A549 (cell line): ENCODE data around the gene DPYSL3.

Source experiments
- CHD2 ChIP-seq: fragments of 150-350 bp; IDR thresholded peaks from 2 replicates; pipeline ENCODE4 v1.6.1; 2014; ENCODE audit warnings: low read length; ENCODE audit not compliant: partially characterized antibody
- POLR2A ChIP-seq: IDR thresholded peaks from 2 replicates; pipeline ENCODE4 v1.6.1; 2012; ENCODE audit warnings: mild to moderate bottlenecking, low read length
- POLR2AphosphoS2 ChIP-seq: conservative IDR thresholded peaks from 2 replicates; pipeline ENCODE4 v1.6.1; 2012; ENCODE audit warnings: low read length, improper control_type of control experiment, inconsistent platforms
- RCOR1 ChIP-seq: fragments of 150-350 bp; IDR thresholded peaks from 2 replicates; pipeline ENCODE4 v1.6.1; 2014; ENCODE audit warnings: antibody characterized with exemption, low read length, low read depth
- SMC3 ChIP-seq: fragments of >200 bp; sonication (Bioruptor Twin); formaldehyde crosslinking; IDR thresholded peaks from 3 replicates; pipeline ENCODE4 v1.6.1; 2018; ENCODE audit warnings: inconsistent platforms
- TP53 ChIP-seq: fragments of 250-450 bp; sonication (Bioruptor Pico); IDR thresholded peaks from 2 replicates; pipeline ENCODE4 v1.5.0; 2021; ENCODE audit warnings: mild to moderate bottlenecking, moderate library complexity
- ZFP36 ChIP-seq: fragments of 450-650 bp; IDR thresholded peaks from 2 replicates; pipeline ENCODE4 v1.6.1; 2014; ENCODE audit warnings: borderline replicate concordance; ENCODE audit not compliant: partially characterized antibody
- ZSCAN20 ChIP-seq: fragments of 250-450 bp; sonication (Bioruptor Pico); IDR thresholded peaks from 2 replicates; pipeline ENCODE4 v1.8.0; 2022; ENCODE audit warnings: mild to moderate bottlenecking, moderate library complexity
- TF ChIP-seq, protein P1 (sequence below): fragments of >200 bp; sonication (Bioruptor Twin); formaldehyde crosslinking; IDR thresholded peaks from 3 replicates; pipeline ENCODE4 v1.5.1; 2016
- TF ChIP-seq, protein P2 (sequence below): fragments of 250-450 bp; sonication (Bioruptor Pico); IDR thresholded peaks from 2 replicates; pipeline ENCODE4 v1.5.0; 2021; ENCODE audit warnings: mild to moderate bottlenecking, moderate library complexity, borderline replicate concordance
- TF ChIP-seq, protein P3 (sequence below): fragments of >200 bp; sonication (Bioruptor Twin); formaldehyde crosslinking; IDR thresholded peaks from 2 replicates; pipeline ENCODE4 v1.6.1; 2016

DNA sequence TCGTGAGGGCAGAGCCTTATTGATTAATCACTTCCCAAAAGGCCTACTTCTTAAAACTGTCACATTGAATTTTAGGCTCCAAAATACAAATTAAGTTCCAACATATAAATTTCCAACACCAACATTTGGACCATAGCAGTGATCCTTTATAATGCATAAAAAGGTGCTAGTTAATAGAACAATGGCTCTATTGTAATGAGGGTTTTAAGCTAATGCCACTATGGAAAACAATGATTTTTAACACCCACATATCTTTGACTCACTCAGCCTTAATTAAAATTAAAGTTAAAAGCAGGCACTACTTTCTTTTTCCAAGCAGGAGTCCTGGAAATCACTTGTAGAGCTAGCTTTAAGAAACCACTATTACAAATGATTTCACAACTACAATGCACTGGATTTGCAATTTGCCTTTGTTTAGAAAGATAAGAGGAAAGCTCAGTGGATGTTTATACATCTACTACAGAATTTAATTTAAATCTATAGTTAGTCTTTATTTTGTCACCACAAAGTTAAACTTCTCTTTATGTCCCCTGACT, 41.8 kb downstream of the DPYSL3 start:
- TF ChIP-seq, protein P1, sequence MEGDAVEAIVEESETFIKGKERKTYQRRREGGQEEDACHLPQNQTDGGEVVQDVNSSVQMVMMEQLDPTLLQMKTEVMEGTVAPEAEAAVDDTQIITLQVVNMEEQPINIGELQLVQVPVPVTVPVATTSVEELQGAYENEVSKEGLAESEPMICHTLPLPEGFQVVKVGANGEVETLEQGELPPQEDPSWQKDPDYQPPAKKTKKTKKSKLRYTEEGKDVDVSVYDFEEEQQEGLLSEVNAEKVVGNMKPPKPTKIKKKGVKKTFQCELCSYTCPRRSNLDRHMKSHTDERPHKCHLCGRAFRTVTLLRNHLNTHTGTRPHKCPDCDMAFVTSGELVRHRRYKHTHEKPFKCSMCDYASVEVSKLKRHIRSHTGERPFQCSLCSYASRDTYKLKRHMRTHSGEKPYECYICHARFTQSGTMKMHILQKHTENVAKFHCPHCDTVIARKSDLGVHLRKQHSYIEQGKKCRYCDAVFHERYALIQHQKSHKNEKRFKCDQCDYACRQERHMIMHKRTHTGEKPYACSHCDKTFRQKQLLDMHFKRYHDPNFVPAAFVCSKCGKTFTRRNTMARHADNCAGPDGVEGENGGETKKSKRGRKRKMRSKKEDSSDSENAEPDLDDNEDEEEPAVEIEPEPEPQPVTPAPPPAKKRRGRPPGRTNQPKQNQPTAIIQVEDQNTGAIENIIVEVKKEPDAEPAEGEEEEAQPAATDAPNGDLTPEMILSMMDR, result no peak
- TF ChIP-seq ZFP36 (no peak), RCOR1 (no peak), CHD2 (no peak), TP53 (CRISPR knock-in tag) (no peak), POLR2AphosphoS2 (no peak), POLR2A (no peak), ZSCAN20 (CRISPR knock-in tag) (no peak), SMC3 (no peak)
- TF ChIP-seq, protein P2, sequence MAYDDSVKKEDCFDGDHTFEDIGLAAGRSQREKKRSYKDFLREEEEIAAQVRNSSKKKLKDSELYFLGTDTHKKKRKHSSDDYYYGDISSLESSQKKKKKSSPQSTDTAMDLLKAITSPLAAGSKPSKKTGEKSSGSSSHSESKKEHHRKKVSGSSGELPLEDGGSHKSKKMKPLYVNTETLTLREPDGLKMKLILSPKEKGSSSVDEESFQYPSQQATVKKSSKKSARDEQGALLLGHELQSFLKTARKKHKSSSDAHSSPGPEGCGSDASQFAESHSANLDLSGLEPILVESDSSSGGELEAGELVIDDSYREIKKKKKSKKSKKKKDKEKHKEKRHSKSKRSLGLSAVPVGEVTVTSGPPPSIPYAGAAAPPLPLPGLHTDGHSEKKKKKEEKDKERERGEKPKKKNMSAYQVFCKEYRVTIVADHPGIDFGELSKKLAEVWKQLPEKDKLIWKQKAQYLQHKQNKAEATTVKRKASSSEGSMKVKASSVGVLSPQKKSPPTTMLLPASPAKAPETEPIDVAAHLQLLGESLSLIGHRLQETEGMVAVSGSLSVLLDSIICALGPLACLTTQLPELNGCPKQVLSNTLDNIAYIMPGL (CRISPR knock-in tag), result no peak
- TF ChIP-seq, protein P3, sequence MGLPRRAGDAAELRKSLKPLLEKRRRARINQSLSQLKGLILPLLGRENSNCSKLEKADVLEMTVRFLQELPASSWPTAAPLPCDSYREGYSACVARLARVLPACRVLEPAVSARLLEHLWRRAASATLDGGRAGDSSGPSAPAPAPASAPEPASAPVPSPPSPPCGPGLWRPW, result no peak
